ENCODE results near the gene SLC35B3. TPM values are rescaled to one million over a fixed set of nuclear protein-coding genes. Genes with fewer than 3 reads are reported as not detected.

SLC35B3 gene
- polyA plus RNA-seq, 1 experiment, result 38.2 TPM

GRCh38 chr6:8442150-8442549 is 6.8 kb upstream of the SLC35B3 start:
- no peak for DNase-seq (ENCODE audit: low read depth, low spot score)
- ChIA-PET CTCF (no interaction called here), POLR2A (no interaction called here)
- Histone ChIP-seq H3K27ac (ENCODE audit: low read depth, low read length) (no peak overlapping the region), H3K27me3 (ENCODE audit: control insufficient read depth, insufficient read depth, low read length) (no peaks in the 10 kb centered on the region), H3K9me3 (ENCODE audit: control insufficient read depth, insufficient read depth, low read length) (no peaks in the 10 kb centered on the region), H3K4me3 (ENCODE audit: low read depth, low read length) (no peak overlapping the region)
- no peak for TF ChIP-seq CTCF (IDR thresholded peaks at IDR 0.05; ENCODE audit: low read depth, low read length)

GRCh38 chr6:8441452-8441851 is 6.1 kb upstream of the SLC35B3 start:
- ChIA-PET POLR2A (no interaction called here), CTCF (no interaction called here)
- DNase-seq (ENCODE audit: low read depth, low spot score), result no peak
- H3K4me3 ChIP-seq (ENCODE audit: low read depth, low read length), result no peak overlapping the region
- no peaks in the 10 kb centered on the region for H3K27me3 ChIP-seq (ENCODE audit: control insufficient read depth, insufficient read depth, low read length)
- no peaks in the 10 kb centered on the region for H3K9me3 ChIP-seq (ENCODE audit: control insufficient read depth, insufficient read depth, low read length)
- H3K27ac ChIP-seq (ENCODE audit: low read depth, low read length), result no peak overlapping the region
- no peak for TF ChIP-seq CTCF (IDR thresholded peaks at IDR 0.05; ENCODE audit: low read depth, low read length)

- H3K9me3 ChIP-seq (ENCODE audit: control insufficient read depth, insufficient read depth, low read length), result no peaks in the 10 kb centered on the region; the same call in 1 of the 2 replicates
- H3K27me3 ChIP-seq (ENCODE audit: control insufficient read depth, insufficient read depth, low read length), result no peaks in the 10 kb centered on the region
- no peak for TF ChIP-seq CTCF (IDR thresholded peaks at IDR 0.05; ENCODE audit: low read depth, low read length)
- no peak overlapping the region for H3K27ac ChIP-seq (ENCODE audit: low read depth, low read length)
- DNase-seq (ENCODE audit: low read depth, low spot score), result no peak
- no peak overlapping the region for H3K4me3 ChIP-seq (ENCODE audit: low read depth, low read length)
- POLR2A ChIA-PET, result no interaction called here
- CTCF ChIA-PET, result no interaction called here
Observed at GRCh38 chr6:8439601-8440268, 4.4 kb upstream of the SLC35B3 start.

- DNase-seq (ENCODE audit: low read depth, low spot score), result no peak
- TF ChIP-seq CTCF (IDR thresholded peaks at IDR 0.05; ENCODE audit: low read depth, low read length), result no peak
- no peaks in the 10 kb centered on the region; the same call in 1 of the 2 replicates for H3K9me3 ChIP-seq (ENCODE audit: control insufficient read depth, insufficient read depth, low read length)
- ChIA-PET CTCF (no interaction called here), POLR2A (no interaction called here)
- no peak overlapping the region for H3K4me3 ChIP-seq (ENCODE audit: low read depth, low read length)
- no peak overlapping the region for H3K27ac ChIP-seq (ENCODE audit: low read depth, low read length)
- no peaks in the 10 kb centered on the region for H3K27me3 ChIP-seq (ENCODE audit: control insufficient read depth, insufficient read depth, low read length)
Observed at GRCh38 chr6:8437813-8438212, 2.5 kb upstream of the SLC35B3 start.

- POLR2A ChIA-PET, result no interaction called here
- DNase-seq (ENCODE audit: low read depth, low spot score), result no peak
- CTCF ChIA-PET, result interaction anchor here (0.8 to 1.7 kb wide), 2 partner anchors 218 to 1993 kb away, joined by 3 to 5 read pairs; no protein-coding TSS in a partner anchor
- Histone ChIP-seq H3K27me3 (ENCODE audit: control insufficient read depth, insufficient read depth, low read length) (no peaks in the 10 kb centered on the region), H3K9me3 (ENCODE audit: control insufficient read depth, insufficient read depth, low read length) (no peaks in the 10 kb centered on the region; the same call in 1 of the 2 replicates), H3K27ac (ENCODE audit: low read depth, low read length) (no peak overlapping the region), H3K4me3 (ENCODE audit: low read depth, low read length) (no peak overlapping the region)
- TF ChIP-seq CTCF (IDR thresholded peaks at IDR 0.05; ENCODE audit: low read depth, low read length), result no peak
Observed at GRCh38 chr6:8436966-8437365, 1.6 kb upstream of the SLC35B3 start.
